BE2C (cell line): ENCODE results near the gene ACBD7.

ENCODE experiments used
- DNase-seq: peaks from one replicate; pipeline ENCODE4 v3.0.0-alpha.2; 2020
- H3K27me3 ChIP-seq: fragments of 250-450 bp; sonication (Bioruptor Pico); 2 replicates; pipeline ENCODE4 v1.5.1; 2020; ENCODE audit warnings: mild to moderate bottlenecking
- H3K36me3 ChIP-seq: fragments of 250-450 bp; sonication (Bioruptor Pico); 2 replicates; pipeline ENCODE4 v1.5.1; 2020; ENCODE audit warnings: mild to moderate bottlenecking
- H3K4me1 ChIP-seq: fragments of 250-450 bp; sonication (Bioruptor Pico); 2 replicates; pipeline ENCODE4 v1.5.1; 2020
- H3K4me3 ChIP-seq: 2 replicates; pipeline ENCODE4 v1.5.1; 2011; ENCODE audit warnings: low read depth, low read length
- H3K9me3 ChIP-seq: fragments of 250-450 bp; sonication (Bioruptor Pico); 2 replicates; pipeline ENCODE4 v1.5.1; 2020
- TF ChIP-seq, protein P1 (sequence below): IDR thresholded peaks from 2 replicates; pipeline ENCODE4 v1.5.1; 2012; ENCODE audit warnings: mild to moderate bottlenecking, low read depth, low read length

Gene ACBD7

DNA sequence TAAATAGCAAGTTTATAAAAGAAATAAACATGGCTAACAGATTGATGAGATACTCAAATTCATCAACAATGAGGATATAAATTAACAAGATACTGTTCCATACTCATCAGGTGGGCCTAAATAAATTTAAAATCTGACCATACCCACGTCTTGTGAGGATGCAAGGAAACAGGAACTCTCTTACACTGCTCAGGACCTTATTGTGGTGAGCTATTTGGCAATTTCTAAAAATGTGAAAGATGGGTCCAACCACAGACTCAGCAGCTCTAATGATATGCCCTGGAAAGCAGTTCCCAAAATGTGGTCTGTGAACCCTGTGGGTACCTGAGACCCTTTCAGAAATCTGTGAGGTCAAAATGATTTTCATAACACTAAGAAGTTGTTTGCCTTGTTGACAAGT lies 30.0 kb upstream of the ACBD7 start:
- no peak overlapping the region for H3K4me3 ChIP-seq
- H3K27me3 ChIP-seq = no peaks in the 10 kb centered on the region
- DNase-seq = no peak
- H3K9me3 ChIP-seq = no peaks in the 10 kb centered on the region
- TF ChIP-seq, protein P1, sequence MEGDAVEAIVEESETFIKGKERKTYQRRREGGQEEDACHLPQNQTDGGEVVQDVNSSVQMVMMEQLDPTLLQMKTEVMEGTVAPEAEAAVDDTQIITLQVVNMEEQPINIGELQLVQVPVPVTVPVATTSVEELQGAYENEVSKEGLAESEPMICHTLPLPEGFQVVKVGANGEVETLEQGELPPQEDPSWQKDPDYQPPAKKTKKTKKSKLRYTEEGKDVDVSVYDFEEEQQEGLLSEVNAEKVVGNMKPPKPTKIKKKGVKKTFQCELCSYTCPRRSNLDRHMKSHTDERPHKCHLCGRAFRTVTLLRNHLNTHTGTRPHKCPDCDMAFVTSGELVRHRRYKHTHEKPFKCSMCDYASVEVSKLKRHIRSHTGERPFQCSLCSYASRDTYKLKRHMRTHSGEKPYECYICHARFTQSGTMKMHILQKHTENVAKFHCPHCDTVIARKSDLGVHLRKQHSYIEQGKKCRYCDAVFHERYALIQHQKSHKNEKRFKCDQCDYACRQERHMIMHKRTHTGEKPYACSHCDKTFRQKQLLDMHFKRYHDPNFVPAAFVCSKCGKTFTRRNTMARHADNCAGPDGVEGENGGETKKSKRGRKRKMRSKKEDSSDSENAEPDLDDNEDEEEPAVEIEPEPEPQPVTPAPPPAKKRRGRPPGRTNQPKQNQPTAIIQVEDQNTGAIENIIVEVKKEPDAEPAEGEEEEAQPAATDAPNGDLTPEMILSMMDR = no peak
- no peaks in the 10 kb centered on the region for H3K4me1 ChIP-seq
- H3K36me3 ChIP-seq = no peaks in the 10 kb centered on the region

DNA sequence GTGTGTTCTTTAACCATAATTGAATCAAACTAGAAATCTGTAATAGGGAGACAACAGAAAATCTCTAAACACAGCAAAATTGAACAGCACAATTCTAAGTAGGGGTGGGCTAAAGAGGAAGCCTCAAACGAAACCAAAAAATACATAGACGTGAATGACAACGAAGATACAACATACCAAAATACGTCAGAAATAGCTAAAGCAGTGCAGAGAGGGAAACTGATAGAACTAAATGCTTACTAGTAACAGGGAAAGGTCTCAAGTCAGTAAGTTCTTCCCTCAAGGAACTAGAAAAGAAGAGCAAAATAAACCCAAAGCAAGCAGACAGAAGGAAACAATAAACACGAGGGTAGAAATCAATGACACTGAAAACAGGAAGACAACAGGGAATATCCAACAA lies 27.6 kb upstream of the ACBD7 start:
- DNase-seq = no peak
- TF ChIP-seq, protein P1 = no peak
- H3K9me3 ChIP-seq = no peaks in the 10 kb centered on the region
- no peaks in the 10 kb centered on the region for H3K36me3 ChIP-seq
- no peaks in the 10 kb centered on the region for H3K4me1 ChIP-seq
- H3K4me3 ChIP-seq = no peak overlapping the region
- H3K27me3 ChIP-seq = no peaks in the 10 kb centered on the region

DNA sequence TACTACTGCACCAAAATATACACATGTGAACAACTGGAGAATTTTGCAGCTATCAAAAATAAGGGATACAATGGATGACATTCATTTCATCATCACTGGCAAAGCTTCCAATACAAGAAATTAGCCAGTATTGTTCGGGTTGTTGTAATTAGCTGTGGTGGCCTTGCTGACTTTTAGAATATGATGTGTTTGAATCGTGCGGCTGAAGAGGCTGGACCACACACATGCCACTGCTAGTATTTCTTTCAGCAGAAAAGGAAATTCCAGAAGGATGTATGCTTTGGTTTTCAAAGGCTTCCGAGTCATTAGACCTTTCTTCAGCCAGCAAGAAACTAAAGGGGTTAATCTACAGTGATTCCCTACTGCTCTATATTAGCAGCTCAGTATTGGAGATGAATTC lies 25.2 kb upstream of the ACBD7 start:
- H3K4me1 ChIP-seq = no peaks in the 10 kb centered on the region
- DNase-seq = no peak
- H3K36me3 ChIP-seq = no peaks in the 10 kb centered on the region; the same call in 1 of the 2 replicates
- H3K9me3 ChIP-seq = no peaks in the 10 kb centered on the region
- H3K27me3 ChIP-seq = no peaks in the 10 kb centered on the region
- TF ChIP-seq, protein P1 = no peak
- H3K4me3 ChIP-seq = no peak overlapping the region

DNA sequence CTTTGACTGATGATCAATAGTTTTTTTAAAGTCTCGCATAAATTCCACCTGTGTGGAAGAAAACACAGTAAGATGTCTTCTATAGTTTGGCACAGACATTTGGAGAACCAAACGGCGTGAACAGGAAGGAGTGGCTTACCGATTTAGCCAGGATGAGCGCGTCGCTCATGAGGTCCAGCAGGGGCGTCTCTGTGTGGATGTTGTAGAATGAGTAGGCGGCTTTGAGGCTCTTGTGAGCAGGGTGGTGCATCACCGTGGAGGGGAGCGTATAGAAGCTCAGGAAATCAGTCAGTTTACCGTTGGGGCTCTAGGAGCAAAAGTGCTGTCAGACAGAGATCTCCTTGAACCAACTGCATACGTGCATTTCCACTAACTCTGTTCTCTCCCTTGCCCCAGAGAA lies 24.1 kb upstream of the ACBD7 start:
- Histone ChIP-seq H3K36me3 (no peaks in the 10 kb centered on the region; the same call in 1 of the 2 replicates), H3K9me3 (no peaks in the 10 kb centered on the region), H3K27me3 (no peaks in the 10 kb centered on the region), H3K4me3 (no peak overlapping the region), H3K4me1 (no peaks in the 10 kb centered on the region)
- TF ChIP-seq, protein P1 = no peak
- no peak for DNase-seq

DNA sequence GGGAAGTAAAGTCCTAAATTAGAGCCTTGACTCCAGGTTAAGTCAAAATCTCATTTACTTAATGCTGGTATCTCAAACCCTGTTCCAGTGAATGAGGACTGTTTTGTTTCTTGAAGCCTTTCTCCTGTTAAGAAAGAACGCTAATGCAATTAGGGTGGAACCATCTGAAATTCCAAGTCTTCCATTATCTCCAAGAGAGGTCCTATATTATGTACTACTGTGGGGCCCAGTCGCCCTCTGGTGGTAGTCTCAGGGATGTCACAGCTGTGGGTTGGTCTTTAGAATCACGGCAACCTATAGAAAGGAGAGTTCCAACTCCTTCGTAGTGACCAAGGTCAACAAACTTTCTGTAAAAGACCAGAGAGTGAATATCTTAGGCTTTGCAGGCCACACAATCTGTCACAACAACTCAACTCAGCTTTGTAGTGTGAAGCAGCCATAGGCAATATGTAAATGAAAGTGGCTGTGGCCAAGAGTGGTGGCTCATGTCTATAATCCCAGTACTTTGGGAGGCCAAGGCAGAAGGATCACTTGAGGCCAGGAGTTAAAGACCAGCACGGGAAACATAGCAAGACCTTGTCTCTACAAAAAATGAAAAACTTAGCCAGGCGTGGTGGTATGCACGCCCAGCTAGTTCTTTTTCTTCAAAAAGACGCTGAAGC lies 17.9 kb upstream of the ACBD7 start:
- H3K36me3 ChIP-seq = peaks cover 10% of the 10 kb centered on the region
- H3K4me1 ChIP-seq = no peaks in the 10 kb centered on the region
- TF ChIP-seq, protein P1 = peak; percentile 95
- no peaks in the 10 kb centered on the region for H3K27me3 ChIP-seq
- no peak overlapping the region for H3K4me3 ChIP-seq
- H3K9me3 ChIP-seq = no peaks in the 10 kb centered on the region
- peak; percentile 68 for DNase-seq

DNA sequence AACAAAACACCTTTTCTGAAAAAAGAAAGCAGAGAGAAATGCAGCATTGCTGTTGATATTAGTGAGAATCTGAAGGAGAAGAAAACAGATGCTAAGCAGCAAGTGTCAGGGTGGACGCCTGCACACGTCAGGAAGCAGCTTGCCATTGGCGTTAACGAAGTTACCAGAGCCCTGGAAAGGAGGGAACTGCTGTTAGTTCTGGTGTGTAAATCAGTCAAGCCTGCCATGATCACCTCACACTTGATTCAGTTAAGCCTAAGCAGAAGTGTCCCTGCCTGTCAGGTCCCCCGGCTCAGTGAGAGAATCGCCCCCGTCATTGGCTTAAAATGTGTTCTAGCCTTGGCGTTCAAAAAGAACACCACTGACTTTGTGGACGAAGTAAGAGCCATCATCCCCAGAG lies 14.9 kb upstream of the ACBD7 start:
- Histone ChIP-seq H3K36me3 (peaks cover 10% of the 10 kb centered on the region), H3K4me1 (no peaks in the 10 kb centered on the region), H3K27me3 (no peaks in the 10 kb centered on the region), H3K4me3 (no peak overlapping the region), H3K9me3 (no peaks in the 10 kb centered on the region)
- DNase-seq = no peak
- TF ChIP-seq, protein P1 = no peak
